SK-N-SH (cell line): ENCODE results near the gene HEG1. TPM values are rescaled to one million over a fixed set of nuclear protein-coding genes. Genes with fewer than 3 reads are reported as not detected.

ENCODE experiments used
- CTCF ChIA-PET: fragments of 300-600, 350-600 bp; formaldehyde crosslinking; extraction: SDS; loops from one replicate; lab custom pipeline; 2021; lab: Yijun Ruan, JAX
- POLR2A ChIA-PET: fragments of 350-600 bp; sonication (Branson Sonifier 250); formaldehyde crosslinking; extraction: SDS; loops from one replicate; lab custom pipeline; 2020; ENCODE audit warnings: antibody characterized with exemption, inconsistent platforms; lab: Yijun Ruan, JAX
- DNase-seq: peaks from one replicate; pipeline ENCODE4 v3.0.0; 2012
- H2AFZ ChIP-seq: fragments of 200-600 bp; sonication (generic); 2 replicates; pipeline ENCODE4 v1.8.1; 2016; ENCODE audit warnings: antibody characterized with exemption, mild to moderate bottlenecking, low read depth
- H3F3A ChIP-seq: fragments of 200-600 bp; sonication (generic); replicated peaks from 2 replicates; pipeline ENCODE3; 2016; ENCODE audit warnings: antibody characterized with exemption, mild to moderate bottlenecking; ENCODE audit not compliant: insufficient read depth
- H3K27ac ChIP-seq, 2 experiments: fragments of 200-500 bp in 1 of 2; fragments of 200-600 bp in 1 of 2; sonication (Bioruptor generic) in 1 of 2; sonication (generic), shearing (Covaris generic) in 1 of 2; 2 replicates each; pipeline versions ENCODE4 v1.5.1 to v1.6.1; 2014 to 2016; ENCODE audit warnings: low read depth in 2 of 2, inconsistent platforms in 1 of 2, low read length in 1 of 2, mild to moderate bottlenecking in 1 of 2, mixed read lengths in 1 of 2
- H3K27me3 ChIP-seq: fragments of 200-600 bp; sonication (generic), shearing (Covaris generic); 2 replicates; pipeline ENCODE4 v1.6.1; 2016; ENCODE audit warnings: mixed run types; ENCODE audit not compliant: insufficient read depth
- H3K36me3 ChIP-seq, 2 experiments: fragments of 200-500 bp in 1 of 2; fragments of 200-600 bp in 1 of 2; sonication (Bioruptor generic) in 1 of 2; sonication (generic) in 1 of 2; replicated peaks in 1 of 2; 2 replicates each; pipeline versions ENCODE3 to v1.5.1; 2014 to 2016; ENCODE audit warnings: low read length in 1 of 2, mild to moderate bottlenecking in 1 of 2; ENCODE audit not compliant: insufficient read depth in 2 of 2, control insufficient read depth in 1 of 2
- H3K4me1 ChIP-seq, 2 experiments: fragments of 200-500 bp in 1 of 2; fragments of 200-600 bp in 1 of 2; sonication (Bioruptor generic) in 1 of 2; sonication (generic), shearing (Covaris generic) in 1 of 2; 2 replicates each; pipeline versions ENCODE4 v1.5.1 to v1.6.1; 2014 to 2016; ENCODE audit warnings: low read depth in 1 of 2, low read length in 1 of 2, mixed run types in 1 of 2; ENCODE audit not compliant: insufficient read depth in 2 of 2, control insufficient read depth in 1 of 2
- H3K4me2 ChIP-seq: fragments of 200-600 bp; sonication (generic), shearing (Covaris generic); 2 replicates; pipeline ENCODE4 v1.6.1; 2017; ENCODE audit warnings: mixed run types
- H3K4me3 ChIP-seq, 2 experiments: fragments of 200-500 bp in 1 of 2; fragments of 200-600 bp in 1 of 2; sonication (Bioruptor generic) in 1 of 2; sonication (generic), shearing (Covaris generic) in 1 of 2; 2 replicates each; pipeline versions ENCODE4 v1.5.1 to v1.8.1; 2014 to 2016; ENCODE audit warnings: low read depth in 2 of 2, inconsistent platforms in 1 of 2, low read length in 1 of 2, mild to moderate bottlenecking in 1 of 2, mixed read lengths in 1 of 2, moderate library complexity in 1 of 2
- H3K79me2 ChIP-seq: fragments of 200-600 bp; sonication (generic); 2 replicates; pipeline ENCODE4 v1.8.1; 2017; ENCODE audit warnings: mild to moderate bottlenecking; ENCODE audit not compliant: insufficient read depth
- H3K9ac ChIP-seq: fragments of 200-600 bp; sonication (generic); 2 replicates; pipeline ENCODE4 v1.6.1; 2017; ENCODE audit warnings: mixed run types
- H3K9me2 ChIP-seq: fragments of 200-600 bp; sonication (generic); 2 replicates; pipeline ENCODE4 v1.6.1; 2017; ENCODE audit warnings: mixed run types
- H3K9me3 ChIP-seq: fragments of 200-600 bp; sonication (generic); 2 replicates; pipeline ENCODE4 v1.6.1; 2017; ENCODE audit warnings: mixed run types, mild to moderate bottlenecking, moderate library complexity
- H4K20me1 ChIP-seq: fragments of 200-600 bp; sonication (generic); 2 replicates; pipeline ENCODE4 v1.6.1; 2017; ENCODE audit warnings: mild to moderate bottlenecking, mixed run types; ENCODE audit not compliant: insufficient read depth
- CTCF ChIP-seq: fragments of 200-600 bp; sonication (generic); IDR thresholded peaks from 2 replicates; pipeline ENCODE4 v1.6.1; 2017; ENCODE audit warnings: antibody characterized with exemption, mild to moderate bottlenecking, moderate library complexity
- ELF1 ChIP-seq: IDR thresholded peaks from 2 replicates; pipeline ENCODE4 v1.4.0; 2012
- EZH2phosphoT487 ChIP-seq: fragments of 200-600 bp; sonication (generic); IDR thresholded peaks from 2 replicates; pipeline ENCODE4 v1.6.1; 2017; ENCODE audit warnings: low read depth, mixed run types, mild to moderate bottlenecking, antibody characterized with exemption, moderate library complexity, borderline replicate concordance
- FOSL2 ChIP-seq: IDR thresholded peaks from 2 replicates; pipeline ENCODE4 v1.4.0; 2012; ENCODE audit warnings: low read depth, mild to moderate bottlenecking, moderate library complexity, borderline replicate concordance
- FOXJ3 ChIP-seq: sonication (generic); formaldehyde crosslinking; IDR thresholded peaks from 2 replicates; pipeline ENCODE4 v1.5.1; 2020; ENCODE audit warnings: mild to moderate bottlenecking, missing genetic modification reagents
- FOXM1 ChIP-seq: IDR thresholded peaks from 2 replicates; pipeline ENCODE4 v1.4.0; 2012; ENCODE audit warnings: low read depth, mild to moderate bottlenecking
- GABPA ChIP-seq: IDR thresholded peaks from 2 replicates; pipeline ENCODE4 v1.4.0; 2012; ENCODE audit warnings: low read depth, mild to moderate bottlenecking
- GATA2 ChIP-seq: sonication (generic); formaldehyde crosslinking; IDR thresholded peaks from 2 replicates; pipeline ENCODE4 v1.5.0; 2020; ENCODE audit warnings: mild to moderate bottlenecking, missing genetic modification reagents
- JUND ChIP-seq: IDR thresholded peaks from 2 replicates; pipeline ENCODE4 v1.4.0; 2012
- MAX ChIP-seq: IDR thresholded peaks from 2 replicates; pipeline ENCODE4 v1.4.0; 2012; ENCODE audit warnings: low read depth
- MEF2A ChIP-seq: IDR thresholded peaks from 2 replicates; pipeline ENCODE4 v1.4.0; 2012; ENCODE audit warnings: low read depth, borderline replicate concordance
- NRF1 ChIP-seq: IDR thresholded peaks from 2 replicates; pipeline ENCODE4 v1.6.1; 2012; ENCODE audit warnings: low read depth, mild to moderate bottlenecking, low read length
- POLR2AphosphoS5 ChIP-seq: IDR thresholded peaks from 2 replicates; pipeline ENCODE4 v1.6.1; 2012; ENCODE audit warnings: low read depth, low read length
- SMC3 ChIP-seq: IDR thresholded peaks from 2 replicates; pipeline ENCODE4 v1.6.1; 2012; ENCODE audit warnings: low read depth, low read length, improper control_type of control experiment
- TAF1 ChIP-seq: IDR thresholded peaks from 2 replicates; pipeline ENCODE4 v1.6.1; 2012; ENCODE audit warnings: low read depth, mild to moderate bottlenecking, low read length, moderate library complexity, borderline replicate concordance
- TCF12 ChIP-seq: IDR thresholded peaks from 2 replicates; pipeline ENCODE4 v1.4.0; 2012
- TEAD4 ChIP-seq: IDR thresholded peaks from 2 replicates; pipeline ENCODE4 v1.4.0; 2012; ENCODE audit warnings: mild to moderate bottlenecking, borderline replicate concordance; ENCODE audit not compliant: insufficient read depth
- USF1 ChIP-seq: IDR thresholded peaks from 2 replicates; pipeline ENCODE4 v1.4.0; 2012; ENCODE audit warnings: low read depth, borderline replicate concordance
- WGBS: methylation state at CpG from one replicate; pipeline ENCODE4 v1.1.6; 2017; ENCODE audit warnings: low lambda C conversion rate; 5-methylcytosine and 5-hydroxymethylcytosine counted together
- polyA plus RNA-seq, 3 experiments: library from polyadenylated mRNA; depleted of rRNA; stranded (reverse); fragments of >200 nt; gene quantifications; 2 replicates each; pipeline ENCODE4 v1.2.3, GENCODE V29; 2012
- TF ChIP-seq, protein P1 (sequence below): IDR thresholded peaks from 2 replicates; pipeline ENCODE4 v1.6.1; 2012; ENCODE audit warnings: mild to moderate bottlenecking, low read depth, low read length, moderate library complexity
- TF ChIP-seq, protein P2 (sequence below): fragments of 150-350 bp; IDR thresholded peaks from 2 replicates; pipeline ENCODE4 v1.6.1; 2016; ENCODE audit warnings: mild to moderate bottlenecking, low read depth, low read length

HEG1 gene
- polyA plus RNA-seq, 1 of the 3 experiments (the other 2 are of a cell fraction) = 27.7 TPM

DNA sequence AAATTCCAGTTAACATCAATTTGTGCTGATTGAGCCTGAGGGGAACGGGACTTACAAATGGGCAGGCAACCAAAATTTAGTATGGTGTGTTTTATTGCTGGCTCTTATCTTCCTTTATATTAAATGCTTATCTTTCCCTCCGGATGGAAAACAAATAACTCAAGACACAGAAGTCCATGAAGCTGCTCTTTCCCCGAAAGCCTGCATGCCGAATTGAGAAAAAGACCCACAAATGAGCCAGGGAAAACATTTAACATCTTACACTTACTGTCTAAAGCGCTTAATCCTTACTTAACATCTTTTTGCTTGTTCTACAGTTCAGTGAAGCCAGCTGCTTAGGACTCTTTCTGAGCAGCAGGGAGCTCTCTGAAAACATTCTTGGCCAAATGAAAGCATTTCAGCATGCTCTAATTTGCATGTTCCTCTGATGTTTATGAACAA lies 49.5 kb downstream of the HEG1 start (continued):
- TF ChIP-seq TAF1 (no peak), FOXJ3 (CRISPR knock-in tag) (0 out of 2 replicates have a peak, but pooled peaks have one; percentile 36), ELF1 (no peak)
- TF ChIP-seq, protein P1, sequence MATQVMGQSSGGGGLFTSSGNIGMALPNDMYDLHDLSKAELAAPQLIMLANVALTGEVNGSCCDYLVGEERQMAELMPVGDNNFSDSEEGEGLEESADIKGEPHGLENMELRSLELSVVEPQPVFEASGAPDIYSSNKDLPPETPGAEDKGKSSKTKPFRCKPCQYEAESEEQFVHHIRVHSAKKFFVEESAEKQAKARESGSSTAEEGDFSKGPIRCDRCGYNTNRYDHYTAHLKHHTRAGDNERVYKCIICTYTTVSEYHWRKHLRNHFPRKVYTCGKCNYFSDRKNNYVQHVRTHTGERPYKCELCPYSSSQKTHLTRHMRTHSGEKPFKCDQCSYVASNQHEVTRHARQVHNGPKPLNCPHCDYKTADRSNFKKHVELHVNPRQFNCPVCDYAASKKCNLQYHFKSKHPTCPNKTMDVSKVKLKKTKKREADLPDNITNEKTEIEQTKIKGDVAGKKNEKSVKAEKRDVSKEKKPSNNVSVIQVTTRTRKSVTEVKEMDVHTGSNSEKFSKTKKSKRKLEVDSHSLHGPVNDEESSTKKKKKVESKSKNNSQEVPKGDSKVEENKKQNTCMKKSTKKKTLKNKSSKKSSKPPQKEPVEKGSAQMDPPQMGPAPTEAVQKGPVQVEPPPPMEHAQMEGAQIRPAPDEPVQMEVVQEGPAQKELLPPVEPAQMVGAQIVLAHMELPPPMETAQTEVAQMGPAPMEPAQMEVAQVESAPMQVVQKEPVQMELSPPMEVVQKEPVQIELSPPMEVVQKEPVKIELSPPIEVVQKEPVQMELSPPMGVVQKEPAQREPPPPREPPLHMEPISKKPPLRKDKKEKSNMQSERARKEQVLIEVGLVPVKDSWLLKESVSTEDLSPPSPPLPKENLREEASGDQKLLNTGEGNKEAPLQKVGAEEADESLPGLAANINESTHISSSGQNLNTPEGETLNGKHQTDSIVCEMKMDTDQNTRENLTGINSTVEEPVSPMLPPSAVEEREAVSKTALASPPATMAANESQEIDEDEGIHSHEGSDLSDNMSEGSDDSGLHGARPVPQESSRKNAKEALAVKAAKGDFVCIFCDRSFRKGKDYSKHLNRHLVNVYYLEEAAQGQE = no peak

DNA sequence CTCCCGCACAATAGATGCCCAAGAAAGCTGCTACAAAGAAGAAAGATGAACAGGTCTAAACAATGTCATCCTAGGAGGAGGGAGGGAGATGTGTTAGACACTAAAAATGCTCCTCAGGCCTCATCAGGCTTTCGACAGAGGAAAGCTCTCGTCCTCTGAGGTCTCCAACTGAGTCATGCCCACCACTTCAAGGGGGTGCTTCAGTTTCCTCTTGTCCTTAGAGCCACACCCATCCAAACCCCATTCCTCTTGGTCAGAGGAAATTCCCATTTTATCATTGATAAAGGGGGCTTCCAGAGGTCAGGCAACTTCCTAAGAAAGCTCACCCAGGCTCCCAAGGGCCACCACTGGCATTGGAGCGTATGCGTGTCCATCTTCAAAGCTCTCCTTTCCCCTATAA lies 50.1 kb downstream of the HEG1 start:
- Histone ChIP-seq H3K4me1 (peaks cover 0 to 11% of the 10 kb centered on the region in 2 experiments; a peak in 1 of 4 replicates), H3K27me3 (no peaks in the 10 kb centered on the region), H3K27ac (no peak overlapping the region), H3K9me3 (no peaks in the 10 kb centered on the region), H3K9me2 (no peaks in the 10 kb centered on the region), H3F3A (no peaks in the 10 kb centered on the region), H3K4me2 (no peak overlapping the region), H3K9ac (no peak overlapping the region), H3K36me3 (peaks cover 75 to 82% of the 10 kb centered on the region in 2 experiments), H2AFZ (no peak overlapping the region), H4K20me1 (no peaks in the 10 kb centered on the region), H3K4me3 (no peak overlapping the region), H3K79me2 (no peaks in the 10 kb centered on the region)
- CTCF ChIA-PET = interaction anchor here (0.9 to 3.1 kb wide), 4 partner anchors 10 to 432 kb away, joined by 3 to 19 read pairs (median 4); no protein-coding TSS in a partner anchor
- TF ChIP-seq EZH2phosphoT487 (no peak), GABPA (no peak), CTCF (no peak), JUND (no peak), MAX (no peak), NRF1 (no peak), FOXM1 (no peak), FOSL2 (no peak), SMC3 (no peak), POLR2AphosphoS5 (no peak), GATA2 (CRISPR knock-in tag) (no peak), ELF1 (no peak), TCF12 (no peak), MEF2A (no peak), USF1 (no peak), TEAD4 (no peak)
- TF ChIP-seq, protein P1 = no peak
- TF ChIP-seq, protein P2, sequence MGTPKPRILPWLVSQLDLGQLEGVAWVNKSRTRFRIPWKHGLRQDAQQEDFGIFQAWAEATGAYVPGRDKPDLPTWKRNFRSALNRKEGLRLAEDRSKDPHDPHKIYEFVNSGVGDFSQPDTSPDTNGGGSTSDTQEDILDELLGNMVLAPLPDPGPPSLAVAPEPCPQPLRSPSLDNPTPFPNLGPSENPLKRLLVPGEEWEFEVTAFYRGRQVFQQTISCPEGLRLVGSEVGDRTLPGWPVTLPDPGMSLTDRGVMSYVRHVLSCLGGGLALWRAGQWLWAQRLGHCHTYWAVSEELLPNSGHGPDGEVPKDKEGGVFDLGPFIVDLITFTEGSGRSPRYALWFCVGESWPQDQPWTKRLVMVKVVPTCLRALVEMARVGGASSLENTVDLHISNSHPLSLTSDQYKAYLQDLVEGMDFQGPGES = no peak
- POLR2A ChIA-PET = no interaction called here
- WGBS = 98% methylated on average over 5 of the region's 5 CpGs
- no peak for DNase-seq
